NOMO-1 (cell line): ENCODE measurements around the gene DCAF8L2.
"Not testable (repeated sequence)": the region's sequence is repeated elsewhere in the genome, so short reads cannot be mapped to it uniquely, and the experiment has no call there.

Experiments used
- DNase-seq, 2 experiments: peaks; one replicate each; lab custom pipeline; 2025; ENCODE audit not compliant: unreplicated experiment in 2 of 2; lab: John Stamatoyannopoulos, UW

Gene DCAF8L2

DNA sequence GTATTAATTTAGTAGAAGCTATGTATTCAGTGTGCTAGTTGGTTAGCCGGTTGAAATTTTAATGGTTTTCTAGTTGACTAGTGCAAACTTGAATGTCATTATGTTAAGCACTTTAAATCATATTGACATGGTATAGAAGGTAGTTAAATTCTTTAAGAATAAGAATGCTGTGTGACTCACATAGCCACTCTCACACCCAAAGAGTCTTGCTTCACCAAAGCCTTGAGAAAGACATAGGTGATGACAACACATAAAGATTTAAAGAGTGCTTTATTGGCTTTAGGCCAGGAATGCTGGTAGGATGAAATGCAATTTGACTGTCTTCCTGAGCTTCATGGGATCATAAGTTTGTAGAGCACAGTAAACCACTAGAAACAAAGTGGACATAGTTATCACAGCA lies 85.3 kb downstream of the DCAF8L2 start:
- no peak for DNase-seq

DNA sequence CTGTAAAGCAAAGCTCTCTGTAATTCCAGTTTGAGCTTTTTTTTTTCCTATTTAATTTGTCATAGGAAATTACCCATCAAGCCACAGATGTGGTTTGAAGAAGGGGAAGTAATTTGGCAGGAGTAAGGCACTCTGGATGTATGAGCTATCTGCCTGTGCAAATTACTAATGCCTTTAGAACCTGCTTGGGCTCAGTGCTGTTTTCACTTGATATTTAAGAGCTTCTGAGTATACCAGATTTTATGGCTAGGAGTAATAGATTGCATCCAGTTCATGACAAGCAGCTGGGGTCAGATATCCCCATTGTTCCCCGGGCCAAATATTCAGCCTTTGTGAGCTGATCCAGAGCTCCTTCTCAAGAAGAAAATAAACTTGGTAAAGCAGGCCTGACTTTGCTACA lies 89.1 kb downstream of the DCAF8L2 start:
- DNase-seq, result peak in 1 of 2 experiments; percentile 7

DNA sequence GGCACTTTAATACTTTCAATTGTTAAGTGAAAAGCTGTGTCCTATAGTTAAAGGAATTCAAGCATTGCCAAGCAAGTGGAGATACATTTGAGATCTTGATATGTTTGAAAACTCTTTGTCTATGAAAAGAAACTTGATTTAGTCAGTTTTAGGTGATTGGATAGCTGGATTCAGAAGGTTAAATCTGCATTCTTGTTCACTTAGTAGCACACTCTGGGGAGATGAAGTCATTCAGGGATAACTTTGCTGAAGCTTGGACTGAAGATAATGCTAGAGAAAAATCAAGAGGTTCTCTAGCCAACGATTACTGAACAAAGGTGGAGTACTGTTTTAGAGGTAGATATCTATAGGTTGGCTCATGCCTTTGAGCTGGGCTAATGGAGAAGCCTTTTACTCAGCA lies 90.6 kb downstream of the DCAF8L2 start:
- no peak for DNase-seq

- not testable (repeated sequence) for DNase-seq
These were observed 93.5 kb downstream of the DCAF8L2 start for GRCh38 chrX:27683566-27684208.

DNA sequence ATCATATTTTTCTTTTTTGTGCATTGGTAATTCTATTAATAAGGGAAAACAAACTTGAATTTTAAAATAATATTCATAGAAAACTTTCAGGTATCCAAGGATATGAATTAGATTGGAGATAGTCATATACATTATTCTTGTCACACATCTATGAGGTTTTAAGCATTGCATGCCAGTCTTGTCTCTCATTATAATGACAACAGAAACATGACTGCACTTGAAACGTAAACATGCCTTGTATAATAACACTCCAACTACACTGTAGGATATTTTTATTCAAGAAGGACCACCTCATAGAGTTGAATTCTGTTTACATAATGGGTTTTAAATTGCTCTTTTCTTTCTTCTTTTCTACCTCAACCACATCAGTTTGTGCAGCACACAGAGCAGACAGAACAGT lies 104.5 kb downstream of the DCAF8L2 start:
- no peak for DNase-seq

- no peak for DNase-seq
These were observed 116.4 kb downstream of the DCAF8L2 start for GRCh38 chrX:27706526-27706925.

GRCh38 chrX:27715610-27716009 lies 125.5 kb downstream of the DCAF8L2 start:
- DNase-seq, result no peak

- no peak for DNase-seq
These were observed 138.1 kb downstream of the DCAF8L2 start for GRCh38 chrX:27728291-27728690.

DNA sequence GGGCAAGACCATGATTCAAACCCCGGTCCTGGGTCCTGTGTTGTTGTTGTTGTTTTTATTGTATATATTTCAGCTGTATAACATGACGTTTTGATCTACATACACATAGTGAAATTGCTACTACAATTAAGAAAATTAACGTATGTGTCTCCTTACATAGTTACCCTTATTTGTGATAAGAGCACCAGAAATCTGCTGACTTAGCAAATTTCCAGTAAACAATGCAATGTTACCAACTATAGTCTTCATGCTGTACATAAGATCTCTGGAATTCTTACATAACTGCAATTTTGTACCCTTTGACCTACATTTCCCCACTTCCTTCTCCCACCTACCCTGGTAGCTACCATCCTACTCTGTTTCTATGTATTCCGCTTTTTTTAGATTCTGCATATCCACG lies 141.8 kb downstream of the DCAF8L2 start:
- DNase-seq, result no peak

DNA sequence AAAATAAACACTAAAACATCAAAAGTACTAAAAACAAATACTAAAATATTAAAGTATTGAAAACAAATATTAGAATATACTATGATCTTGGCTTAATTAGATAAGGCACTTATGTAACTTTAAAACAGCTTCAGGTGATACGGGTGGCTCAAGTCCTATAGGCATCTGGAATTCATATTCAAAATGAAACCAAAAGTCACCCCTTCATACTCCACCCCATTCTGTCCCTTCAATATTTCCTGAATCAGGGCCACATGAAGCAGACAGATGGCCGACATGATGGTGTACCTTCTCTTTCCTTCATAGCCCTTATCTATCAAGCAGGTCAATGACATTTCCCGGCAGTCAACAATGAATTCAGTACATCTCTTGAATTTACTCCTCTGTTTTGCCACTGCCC lies 145.8 kb downstream of the DCAF8L2 start:
- no peak for DNase-seq

GRCh38 chrX:27740933-27741332 lies 150.8 kb downstream of the DCAF8L2 start:
- no peak for DNase-seq

GRCh38 chrX:27743521-27743920 lies 153.4 kb downstream of the DCAF8L2 start:
- not testable (repeated sequence) for DNase-seq

DNA sequence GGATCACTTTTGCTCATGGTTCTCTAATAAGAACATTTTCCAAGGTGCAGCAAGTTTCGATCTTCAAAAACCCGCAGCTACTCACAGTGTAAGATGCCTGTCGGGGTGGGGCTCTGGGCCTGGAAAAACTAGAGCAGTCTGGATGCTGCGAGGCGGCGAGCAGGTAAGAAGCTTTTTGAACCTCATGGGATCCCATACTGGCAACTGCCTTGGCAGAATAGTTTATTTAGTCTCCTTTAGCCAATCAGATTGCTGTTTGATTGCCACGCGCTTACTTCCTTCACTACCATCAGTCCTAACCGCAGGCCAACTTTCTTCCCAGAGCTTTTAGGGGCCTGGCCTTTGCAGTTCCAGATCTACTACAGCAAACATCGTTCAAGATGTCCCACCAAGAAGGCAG lies 156.4 kb downstream of the DCAF8L2 start:
- DNase-seq, result no peak

- not testable (repeated sequence) for DNase-seq
These were observed 160.2 kb downstream of the DCAF8L2 start for GRCh38 chrX:27750298-27750697.

DNA sequence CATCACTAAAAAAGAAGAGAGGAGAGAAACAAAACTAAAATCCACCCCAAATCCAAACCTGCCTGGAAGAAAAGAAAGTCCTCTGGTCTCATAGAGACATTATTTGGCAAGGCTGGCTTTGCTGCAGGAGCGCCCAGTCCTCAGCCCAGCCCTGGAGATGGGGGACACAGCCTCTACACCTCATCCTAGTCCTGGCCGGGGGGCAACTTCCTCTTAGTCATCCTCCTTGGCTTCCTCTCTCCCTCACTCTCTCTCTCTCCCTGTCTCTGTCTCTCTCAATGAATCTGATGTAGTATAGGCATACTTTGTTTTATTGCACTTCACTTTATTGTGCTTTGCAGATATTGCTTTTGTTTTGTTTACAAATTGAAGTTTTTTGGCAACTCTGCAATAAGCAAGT lies 161.8 kb downstream of the DCAF8L2 start:
- DNase-seq, result no peak

- no peak for DNase-seq
These were observed 175.6 kb downstream of the DCAF8L2 start for GRCh38 chrX:27765718-27766117.

DNA sequence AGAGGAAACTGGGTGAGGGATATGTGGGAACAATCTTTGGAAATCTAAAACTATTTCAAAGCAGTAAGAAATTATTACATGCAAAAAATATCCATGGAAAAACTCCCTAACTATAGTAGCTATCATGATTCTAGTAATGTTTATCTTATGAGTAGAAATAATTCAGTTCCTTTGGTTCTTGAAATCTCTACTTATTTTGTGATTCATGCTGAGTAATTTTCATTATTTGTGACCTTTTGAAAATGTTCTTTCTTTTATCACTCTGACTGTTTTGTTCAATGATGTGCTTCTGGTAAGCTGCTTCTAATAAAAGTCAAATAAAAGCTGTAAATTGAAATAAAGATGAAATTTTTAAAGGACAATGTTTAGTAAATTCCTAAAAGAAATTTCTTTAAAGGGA lies 177.2 kb downstream of the DCAF8L2 start:
- DNase-seq, result no peak

DNA sequence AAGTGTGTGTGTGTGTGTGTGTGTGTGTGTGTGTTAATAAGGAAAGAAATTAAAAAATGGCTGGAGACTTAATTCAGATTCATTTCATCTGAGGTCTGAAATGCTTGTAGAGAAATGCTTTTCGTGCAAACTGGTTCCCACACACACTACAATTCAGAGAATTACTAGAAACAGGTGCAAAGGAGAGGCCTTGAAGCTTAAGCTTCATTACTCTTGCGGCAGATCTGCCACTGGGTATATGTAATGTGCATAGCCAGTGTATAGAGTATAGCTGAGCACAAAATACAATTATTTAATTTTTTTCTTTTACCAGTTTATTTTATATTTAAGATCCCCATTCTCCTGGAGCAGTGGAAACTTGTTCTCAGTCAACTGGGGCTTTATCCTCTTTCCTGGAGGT lies 185.8 kb downstream of the DCAF8L2 start:
- DNase-seq, result no peak

GRCh38 chrX:27796640-27797257 lies 206.6 kb downstream of the DCAF8L2 start:
- DNase-seq, result no peak

- DNase-seq, result no peak
These were observed 207.4 kb downstream of the DCAF8L2 start for GRCh38 chrX:27797575-27797974.
